Nephron progenitor cell (in vitro differentiated cells): Measurements from ENCODE around the gene SRCAP.
"Not testable (repeated sequence)": the region's sequence is repeated elsewhere in the genome, so short reads cannot be mapped to it uniquely, and the experiment has no call there.

Experiments used
- DNase-seq: peaks from one replicate; pipeline ENCODE4 v3.0.0; 2021
- H3K27ac Mint-ChIP-seq: 2 replicates; pipeline ENCODE4 v1.8.0; 2021; ENCODE audit warnings: mild to moderate bottlenecking, moderate library complexity, mixed read lengths
- H3K27me3 Mint-ChIP-seq: 2 replicates; pipeline ENCODE4 v1.8.0; 2021; ENCODE audit warnings: mild to moderate bottlenecking, low read depth, mixed read lengths; ENCODE audit not compliant: poor library complexity
- H3K36me3 Mint-ChIP-seq: 2 replicates; pipeline ENCODE4 v1.8.0; 2021; ENCODE audit warnings: low read depth, mixed read lengths
- H3K4me1 Mint-ChIP-seq: 2 replicates; pipeline ENCODE4 v1.8.0; 2021; ENCODE audit warnings: mixed read lengths
- H3K4me3 Mint-ChIP-seq: 2 replicates; pipeline ENCODE4 v1.8.0; 2021; ENCODE audit warnings: mild to moderate bottlenecking, moderate library complexity, mixed read lengths
- H3K9me3 Mint-ChIP-seq: 2 replicates; pipeline ENCODE4 v1.8.0; 2021; ENCODE audit warnings: mild to moderate bottlenecking, moderate library complexity, mixed read lengths
- CTCF ChIP-seq: fragments of 200-600 bp; sonication (generic); IDR thresholded peaks from 2 replicates; pipeline ENCODE4 v1.5.0; 2021; ENCODE audit warnings: antibody characterized with exemption

SRCAP gene

GRCh38 chr16:30699615-30700099, 686 bp downstream of the SRCAP start:
- H3K36me3 Mint-ChIP-seq, result peaks cover 34% of the 10 kb centered on the region
- H3K27ac Mint-ChIP-seq, result peak overlapping the region; percentile 100
- no peak for TF ChIP-seq CTCF
- no peaks in the 10 kb centered on the region for H3K27me3 Mint-ChIP-seq
- H3K9me3 Mint-ChIP-seq, result no peaks in the 10 kb centered on the region
- no peak for DNase-seq
- H3K4me3 Mint-ChIP-seq, result peak overlapping the region; percentile 96
- peaks cover 37% of the 10 kb centered on the region for H3K4me1 Mint-ChIP-seq

GRCh38 chr16:30700491-30700890, 1.5 kb downstream of the SRCAP start:
- Mint-ChIP-seq H3K36me3 (peaks cover 34% of the 10 kb centered on the region), H3K27me3 (no peaks in the 10 kb centered on the region), H3K4me1 (peaks cover 31% of the 10 kb centered on the region), H3K4me3 (peak overlapping the region; percentile 96), H3K27ac (peak overlapping the region; percentile 74), H3K9me3 (no peaks in the 10 kb centered on the region)
- no peak for TF ChIP-seq CTCF
- no peak for DNase-seq

- DNase-seq, result no peak
- H3K36me3 Mint-ChIP-seq, result peaks cover 37% of the 10 kb centered on the region
- H3K27ac Mint-ChIP-seq, result peak overlapping the region; percentile 74
- no peak for TF ChIP-seq CTCF
- peaks cover 31% of the 10 kb centered on the region for H3K4me1 Mint-ChIP-seq
- H3K27me3 Mint-ChIP-seq, result no peaks in the 10 kb centered on the region
- peak overlapping the region; percentile 64 for H3K4me3 Mint-ChIP-seq
- no peaks in the 10 kb centered on the region for H3K9me3 Mint-ChIP-seq
Observed at GRCh38 chr16:30700971-30701370, 2.0 kb downstream of the SRCAP start.

- not testable (repeated sequence) for H3K4me3 Mint-ChIP-seq, DNase-seq, H3K27ac Mint-ChIP-seq, H3K27me3 Mint-ChIP-seq, H3K9me3 Mint-ChIP-seq
- H3K36me3 Mint-ChIP-seq, result peaks cover 55% of the 10 kb centered on the region
- H3K4me1 Mint-ChIP-seq, result peaks cover 22% of the 10 kb centered on the region
Observed at GRCh38 chr16:30703071-30703470, 4.1 kb downstream of the SRCAP start.

- Mint-ChIP-seq H3K4me3 (no peak overlapping the region), H3K9me3 (no peaks in the 10 kb centered on the region), H3K27me3 (no peaks in the 10 kb centered on the region), H3K4me1 (peaks cover 20% of the 10 kb centered on the region), H3K36me3 (peaks cover 57% of the 10 kb centered on the region), H3K27ac (no peak overlapping the region)
- no peak for DNase-seq
- TF ChIP-seq CTCF, result no peak
Observed at GRCh38 chr16:30703971-30704370, 5.0 kb downstream of the SRCAP start.

- Mint-ChIP-seq H3K27ac (no peak overlapping the region), H3K36me3 (peaks cover 67% of the 10 kb centered on the region), H3K27me3 (no peaks in the 10 kb centered on the region), H3K4me1 (peaks cover under 1% of the 10 kb centered on the region), H3K9me3 (no peaks in the 10 kb centered on the region), H3K4me3 (no peak overlapping the region)
- no peak for DNase-seq
- no peak for TF ChIP-seq CTCF
Observed at GRCh38 chr16:30706046-30706445, 7.1 kb downstream of the SRCAP start.
